GM06990 (cell line): ENCODE measurements around the gene MNX1.

Experiments used
- DNase-seq: peaks from one replicate; pipeline ENCODE4 v3.0.0-alpha.2; 2011; ENCODE audit not compliant: insufficient read length; ENCODE audit errors: extremely low read depth
- H3K27me3 ChIP-seq: replicated peaks from 2 replicates; pipeline ENCODE4 v1.6.0; 2011; ENCODE audit warnings: low read length; ENCODE audit not compliant: control insufficient read depth, insufficient read depth
- H3K36me3 ChIP-seq: 2 replicates; pipeline ENCODE4 v1.5.1; 2011; ENCODE audit warnings: low read length; ENCODE audit not compliant: control insufficient read depth, insufficient read depth
- H3K4me3 ChIP-seq: replicated peaks from 2 replicates; pipeline ENCODE4 v1.5.1; 2011; ENCODE audit warnings: low read depth, mild to moderate bottlenecking, control low read depth, low read length
- TF ChIP-seq, protein P1 (sequence below): IDR thresholded peaks from 2 replicates; pipeline ENCODE4 v1.5.1; 2011; ENCODE audit warnings: low read length, control low read depth, mild to moderate bottlenecking, inconsistent platforms; ENCODE audit not compliant: insufficient read depth, poor library complexity, severe bottlenecking

MNX1 gene

DNA sequence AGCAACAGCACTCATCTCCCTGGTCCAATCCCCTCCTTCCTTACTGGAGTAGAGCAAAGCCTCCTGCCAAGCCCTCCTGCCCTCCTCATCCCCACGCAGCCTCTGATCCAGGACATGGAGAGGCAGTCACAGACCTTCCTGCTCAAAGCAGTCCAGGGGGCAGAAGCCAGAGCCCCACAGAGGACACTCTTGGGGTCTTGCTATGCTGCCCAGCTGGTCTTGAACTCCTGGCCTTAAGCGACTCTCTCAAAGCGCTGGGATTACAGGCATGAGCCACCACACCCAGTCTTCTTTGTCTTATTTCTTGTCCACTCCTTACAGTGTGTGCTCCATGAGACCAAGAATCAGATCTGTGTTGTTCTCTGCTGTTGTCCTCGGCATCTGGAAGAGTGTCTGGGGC, 26.6 kb upstream of the MNX1 start:
- Histone ChIP-seq H3K36me3 (no peaks in the 10 kb centered on the region), H3K27me3 (no peaks in the 10 kb centered on the region; the same call in 1 of the 2 replicates), H3K4me3 (no peak overlapping the region)
- TF ChIP-seq, protein P1, sequence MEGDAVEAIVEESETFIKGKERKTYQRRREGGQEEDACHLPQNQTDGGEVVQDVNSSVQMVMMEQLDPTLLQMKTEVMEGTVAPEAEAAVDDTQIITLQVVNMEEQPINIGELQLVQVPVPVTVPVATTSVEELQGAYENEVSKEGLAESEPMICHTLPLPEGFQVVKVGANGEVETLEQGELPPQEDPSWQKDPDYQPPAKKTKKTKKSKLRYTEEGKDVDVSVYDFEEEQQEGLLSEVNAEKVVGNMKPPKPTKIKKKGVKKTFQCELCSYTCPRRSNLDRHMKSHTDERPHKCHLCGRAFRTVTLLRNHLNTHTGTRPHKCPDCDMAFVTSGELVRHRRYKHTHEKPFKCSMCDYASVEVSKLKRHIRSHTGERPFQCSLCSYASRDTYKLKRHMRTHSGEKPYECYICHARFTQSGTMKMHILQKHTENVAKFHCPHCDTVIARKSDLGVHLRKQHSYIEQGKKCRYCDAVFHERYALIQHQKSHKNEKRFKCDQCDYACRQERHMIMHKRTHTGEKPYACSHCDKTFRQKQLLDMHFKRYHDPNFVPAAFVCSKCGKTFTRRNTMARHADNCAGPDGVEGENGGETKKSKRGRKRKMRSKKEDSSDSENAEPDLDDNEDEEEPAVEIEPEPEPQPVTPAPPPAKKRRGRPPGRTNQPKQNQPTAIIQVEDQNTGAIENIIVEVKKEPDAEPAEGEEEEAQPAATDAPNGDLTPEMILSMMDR, result no peak
- no peak for DNase-seq

DNA sequence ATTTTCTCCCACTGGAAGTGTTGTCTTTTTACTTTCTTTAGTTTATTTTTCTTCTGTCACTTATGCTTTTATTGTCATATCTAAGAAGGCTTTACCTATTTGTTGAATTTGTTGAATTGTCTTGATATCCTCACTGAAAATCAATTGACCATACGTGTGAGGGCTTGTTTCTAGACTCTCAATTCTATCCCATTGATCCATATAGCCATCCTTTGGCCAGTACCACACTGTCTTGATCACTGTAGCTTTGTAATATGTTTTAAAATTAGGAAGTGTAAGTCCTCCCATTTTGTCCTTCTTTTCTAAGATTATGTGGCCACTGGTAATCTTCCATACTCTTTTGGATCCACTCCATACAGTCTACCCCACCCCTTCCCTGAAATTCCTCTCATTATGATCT, 25.5 kb upstream of the MNX1 start:
- Histone ChIP-seq H3K4me3 (no peak overlapping the region), H3K36me3 (no peaks in the 10 kb centered on the region), H3K27me3 (no peaks in the 10 kb centered on the region; the same call in 1 of the 2 replicates)
- no peak for DNase-seq
- TF ChIP-seq, protein P1, result no peak

DNA sequence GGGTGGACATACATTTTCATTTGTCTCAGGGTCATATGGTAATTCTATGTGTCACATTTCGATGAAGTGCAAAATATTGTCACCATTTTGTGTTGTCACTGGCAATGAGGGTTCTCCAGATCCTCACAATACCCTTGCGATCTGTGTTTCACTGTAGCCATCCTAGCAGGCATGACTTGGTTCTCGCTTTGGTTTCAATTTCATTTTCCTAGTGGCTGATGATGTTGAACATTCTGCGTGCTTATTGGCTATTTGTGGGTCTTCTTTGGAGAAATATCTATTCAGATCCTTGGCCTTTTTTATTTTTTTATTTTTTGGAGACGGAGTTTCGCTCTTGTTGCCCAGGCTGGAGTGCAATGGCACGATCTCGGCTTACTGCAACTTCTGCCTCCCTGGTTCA, 24.8 kb upstream of the MNX1 start:
- no peak overlapping the region for H3K4me3 ChIP-seq
- TF ChIP-seq, protein P1, result no peak
- no peaks in the 10 kb centered on the region for H3K36me3 ChIP-seq
- DNase-seq, result no peak
- no peaks in the 10 kb centered on the region; the same call in 1 of the 2 replicates for H3K27me3 ChIP-seq

DNA sequence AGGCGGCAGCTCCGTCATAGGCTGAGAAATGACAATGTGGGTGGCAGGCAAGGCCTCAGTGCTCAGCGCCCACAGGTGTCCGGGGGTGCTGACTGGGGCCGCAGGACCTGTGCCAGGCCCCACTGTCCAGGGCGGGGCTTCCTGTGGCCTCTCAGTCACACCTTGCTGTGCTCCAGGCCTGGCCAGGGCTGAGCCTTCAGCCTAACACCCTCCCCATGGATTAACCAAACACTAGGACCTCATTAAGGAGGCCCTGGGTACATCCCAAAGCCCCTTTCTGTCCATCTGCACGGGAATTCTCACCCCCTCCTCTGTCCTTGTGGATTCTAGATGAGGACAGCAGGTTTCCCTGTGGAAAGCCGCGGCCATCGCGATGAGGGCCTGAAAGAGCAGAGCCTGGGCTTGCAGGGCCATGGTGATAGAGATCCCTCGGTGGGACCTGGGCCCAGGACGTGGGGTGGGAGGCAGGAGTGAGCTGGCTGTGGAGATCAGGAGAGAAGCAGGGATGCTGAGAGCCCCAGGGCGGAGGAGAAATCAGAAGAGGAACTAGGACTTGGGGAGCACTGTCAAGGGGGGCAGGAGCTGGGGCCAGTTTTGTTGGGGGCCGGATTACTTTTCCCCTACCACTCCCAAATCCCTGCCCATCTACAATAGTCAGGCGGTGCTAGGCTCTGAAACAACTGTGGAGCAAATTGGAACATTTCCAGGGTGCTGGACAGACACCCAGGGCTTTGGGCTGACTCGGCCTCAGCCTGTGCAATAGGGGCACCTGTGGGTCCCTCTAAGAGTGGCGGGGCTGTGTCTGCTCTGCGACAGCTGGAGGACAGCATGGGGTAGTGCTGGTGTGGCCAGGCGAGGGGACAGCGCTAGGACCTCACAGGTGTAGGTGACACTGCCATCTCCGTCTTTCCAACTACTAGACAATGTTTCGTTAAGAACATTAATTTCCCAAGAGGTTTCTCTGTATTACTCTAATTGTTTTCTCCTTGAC, 23.3 kb upstream of the MNX1 start:
- H3K36me3 ChIP-seq, result no peaks in the 10 kb centered on the region
- no peaks in the 10 kb centered on the region; the same call in 1 of the 2 replicates for H3K27me3 ChIP-seq
- TF ChIP-seq, protein P1, result no peak
- H3K4me3 ChIP-seq, result no peak overlapping the region
- no peak for DNase-seq

DNA sequence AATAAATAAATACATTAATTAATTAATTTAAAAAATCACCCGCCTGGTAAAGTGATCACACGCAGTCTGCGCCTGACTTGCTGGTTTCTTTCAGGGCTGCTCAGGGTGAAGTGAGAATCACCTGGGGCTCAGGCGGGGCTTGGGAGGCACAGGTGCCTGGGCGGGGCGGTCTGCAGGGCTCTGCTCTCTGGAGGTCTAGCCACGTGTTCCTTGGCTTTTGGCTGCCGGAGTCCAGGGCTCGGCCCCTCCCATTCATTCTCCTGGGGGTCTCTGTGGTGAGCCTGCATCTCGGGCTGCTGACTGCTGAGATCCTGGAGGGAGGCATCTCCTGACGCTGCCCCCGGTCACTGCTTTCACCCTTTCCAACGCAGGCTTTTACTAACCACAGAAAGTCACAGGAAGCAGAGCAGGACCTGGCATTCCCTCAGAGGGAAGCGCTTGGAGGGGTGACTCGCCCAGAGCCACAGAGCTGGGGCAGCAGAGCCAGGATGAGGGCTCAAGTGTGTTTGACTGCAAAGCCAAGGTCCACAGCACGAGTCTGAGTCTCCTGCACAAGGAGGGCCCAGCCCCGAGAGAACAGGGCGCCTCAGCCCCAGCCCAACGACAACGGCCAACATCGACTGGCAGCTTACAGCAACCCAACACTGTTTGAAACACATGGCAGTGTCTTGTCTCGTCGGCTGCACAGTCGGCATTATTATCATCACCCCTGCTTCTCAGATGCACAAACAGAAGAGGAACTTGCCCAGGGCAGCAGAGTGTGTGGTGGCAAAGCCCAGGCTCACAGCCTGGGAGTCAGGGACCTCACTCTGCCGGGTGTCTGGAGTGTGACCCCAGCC, 22.4 kb upstream of the MNX1 start:
- DNase-seq, result no peak
- H3K4me3 ChIP-seq, result no peak overlapping the region
- TF ChIP-seq, protein P1, result no peak
- no peaks in the 10 kb centered on the region for H3K36me3 ChIP-seq
- no peaks in the 10 kb centered on the region; the same call in 1 of the 2 replicates for H3K27me3 ChIP-seq
